Mucosa of descending colon (tissue), 3 donors: ENCODE measurements around the gene ZZZ3. TPM values are rescaled to one million over a fixed set of nuclear protein-coding genes. Genes with fewer than 3 reads are reported as not detected.
"Not testable (repeated sequence)": the region's sequence is repeated elsewhere in the genome, so short reads cannot be mapped to it uniquely, and the experiment has no call there.

Source experiments
- ATAC-seq: fragments of 200-7000 bp; cut with Tn5 transposase; one replicate; pipeline ENCODE4 v1.9.1; 2020; ENCODE audit warnings: mild to moderate bottlenecking, moderate library complexity
- DNase-seq, 3 donors: peaks; one replicate each; pipeline ENCODE4 v3.0.0-alpha.2; 2020
- H3K36me3 ChIP-seq: fragments of 200-600 bp; one replicate; pipeline ENCODE4 v1.8.0; 2021; ENCODE audit warnings: low read depth, mild to moderate bottlenecking
- H3K4me1 ChIP-seq: fragments of 200-600 bp; one replicate; pipeline ENCODE4 v1.8.0; 2021; ENCODE audit warnings: low read depth, mild to moderate bottlenecking
- H3K4me3 ChIP-seq: fragments of 200-600 bp; one replicate; pipeline ENCODE4 v1.8.0; 2021; ENCODE audit warnings: mild to moderate bottlenecking
- H3K9me3 ChIP-seq: fragments of 200-600 bp; one replicate; pipeline ENCODE4 v1.8.0; 2021; ENCODE audit warnings: mild to moderate bottlenecking
- CTCF ChIP-seq: fragments of 200-600 bp; IDR thresholded peaks from one replicate; pipeline ENCODE4 v1.8.0; 2022; ENCODE audit warnings: antibody characterized with exemption, mild to moderate bottlenecking
- intact Hi-C, 2 donors: fragments of 100-400 bp; cut with DNase I in 1 of 2; cut with micrococcal nuclease in 1 of 2; formaldehyde crosslinking; loops; one replicate each; pipeline versions ENCODE4 v1.11.0 to v1.11.1; 2022; cut with DNase I, micrococcal nuclease
- total RNA-seq, 3 donors: library from RNA; stranded (reverse); fragmentation: NEBNext Ultra II Directional in 2 of 3; extraction: Animal tissue kit (Norgen Biotek cat#: 25700) in 2 of 3; gene quantifications; one replicate each; pipeline versions ENCODE4 v1.2.1 to v1.2.4, GENCODE V29; 2021 to 2023
- donor health status: DM: no; HTN: no; CAD: no; lungs with moderate emphysema.
- donor health status: DM: no; HTN: no; CAD: no.
- donor health status: DM: no; HTN: yes; CAD: no.

The ZZZ3 gene
- total RNA-seq, 3 donors from 2014 or later, result 29.8 to 58.2 (median 37.0) TPM

GRCh38 chr1:77687519-77687906, 5.1 kb upstream of the ZZZ3 start:
- Histone ChIP-seq H3K36me3 (no peaks in the 10 kb centered on the region), H3K4me3 (no peak overlapping the region), H3K4me1 (peaks cover 3% of the 10 kb centered on the region), H3K9me3 (no peaks in the 10 kb centered on the region)
- intact Hi-C loops, result no loop called here
- TF ChIP-seq CTCF, result no peak
- no peak for ATAC-seq
- DNase-seq, result peak; percentile 27 to 50 (median 43)

GRCh38 chr1:77686796-77687518, 4.5 kb upstream of the ZZZ3 start:
- Histone ChIP-seq H3K4me1 (peaks cover 3% of the 10 kb centered on the region), H3K36me3 (no peaks in the 10 kb centered on the region), H3K9me3 (no peaks in the 10 kb centered on the region), H3K4me3 (no peak overlapping the region)
- ATAC-seq (no peak), DNase-seq (peak in 1 of 3 donors; percentile 59)
- intact Hi-C loops, result no loop called here
- no peak for TF ChIP-seq CTCF

- Histone ChIP-seq H3K4me3 (peak overlapping the region; percentile 63), H3K4me1 (peaks cover 23% of the 10 kb centered on the region), H3K9me3 (no peaks in the 10 kb centered on the region), H3K36me3 (no peaks in the 10 kb centered on the region)
- TF ChIP-seq CTCF, result peak; percentile 93
- intact Hi-C loops, result no loop called here
- ATAC-seq (peak; percentile 93), DNase-seq (peak; percentile 90 to 97 (median 95))
Measured at GRCh38 chr1:77683160-77684148, 996 bp upstream of the ZZZ3 start.

- TF ChIP-seq CTCF, result no peak
- Histone ChIP-seq H3K4me3 (no peak overlapping the region), H3K9me3 (no peaks in the 10 kb centered on the region), H3K4me1 (peaks cover 27% of the 10 kb centered on the region), H3K36me3 (no peaks in the 10 kb centered on the region)
- intact Hi-C loops, result no loop called here
- no peak for DNase-seq
- no peak for ATAC-seq
Measured at GRCh38 chr1:77680173-77680572, 2.3 kb downstream of the ZZZ3 start.

- Histone ChIP-seq H3K9me3 (no peaks in the 10 kb centered on the region), H3K36me3 (no peaks in the 10 kb centered on the region), H3K4me3 (no peak overlapping the region), H3K4me1 (peaks cover 24% of the 10 kb centered on the region)
- no peak for TF ChIP-seq CTCF
- intact Hi-C loops, result no loop called here
- DNase-seq (no peak), ATAC-seq (no peak)
Measured at GRCh38 chr1:77678660-77679610, 3.5 kb downstream of the ZZZ3 start.

- H3K4me3 ChIP-seq, H3K36me3 ChIP-seq, H3K9me3 ChIP-seq, intact Hi-C loops, DNase-seq, ATAC-seq: not testable (repeated sequence)
- peaks cover 17% of the 10 kb centered on the region for H3K4me1 ChIP-seq
Measured at GRCh38 chr1:77674807-77675206, 7.7 kb downstream of the ZZZ3 start.
